WI38 (cell line): ENCODE results near the gene SNAPIN.

Source experiments
- H3K4me3 ChIP-seq: 2 replicates; pipeline ENCODE4 v1.5.1; 2011; ENCODE audit warnings: low read depth, mild to moderate bottlenecking, control low read depth, low read length
- CTCF ChIP-seq: IDR thresholded peaks from 2 replicates; pipeline ENCODE4 v1.5.1; 2012; ENCODE audit warnings: low read depth, mild to moderate bottlenecking, control low read depth, low read length

SNAPIN gene

GRCh38 chr1:153680120-153680403, 21.6 kb downstream of the SNAPIN start:
- no peak overlapping the region for H3K4me3 ChIP-seq
- TF ChIP-seq CTCF: no peak

- no peak for TF ChIP-seq CTCF
These were observed 24.2 kb downstream of the SNAPIN start for GRCh38 chr1:153682730-153683129.

GRCh38 chr1:153683854-153684253, 25.4 kb downstream of the SNAPIN start:
- H3K4me3 ChIP-seq: no peak overlapping the region

More at GRCh38 chr1:153682730-153683129, 24.2 kb downstream of the SNAPIN start:
- H3K4me3 ChIP-seq: no peak overlapping the region

GRCh38 chr1:153684892-153685291, 26.4 kb downstream of the SNAPIN start:
- no peak for TF ChIP-seq CTCF
- no peak overlapping the region for H3K4me3 ChIP-seq

More at GRCh38 chr1:153683854-153684253, 25.4 kb downstream of the SNAPIN start:
- TF ChIP-seq CTCF: no peak

GRCh38 chr1:153685544-153686340, 27.2 kb downstream of the SNAPIN start:
- H3K4me3 ChIP-seq: no peak overlapping the region
- no peak for TF ChIP-seq CTCF

- no peak overlapping the region for H3K4me3 ChIP-seq
- no peak for TF ChIP-seq CTCF
These were observed 29.0 kb downstream of the SNAPIN start for GRCh38 chr1:153687346-153688125.

- H3K4me3 ChIP-seq: no peak overlapping the region
- no peak for TF ChIP-seq CTCF
These were observed 29.8 kb downstream of the SNAPIN start for GRCh38 chr1:153688276-153688675.
